Activated naive CD8-positive, alpha-beta T cell treated with anti-CD3 and anti-CD28 coated beads, Interleukin-2, amount 50 U/mL, for 24 hours (primary cell): ENCODE results near the gene TTI1.
"Not testable (repeated sequence)": the region's sequence is repeated elsewhere in the genome, so short reads cannot be mapped to it uniquely, and the experiment has no call there.

Source experiments
- ATAC-seq: fragments of 150-1000 bp; cut with Tn5 transposase; one replicate; pipeline ENCODE4 v1.10.0; 2021
- DNase-seq: peaks from one replicate; pipeline ENCODE4 v3.0.0; 2021
- H3K27ac Mint-ChIP-seq: one replicate; pipeline ENCODE4 v1.8.0; 2021; ENCODE audit warnings: mild to moderate bottlenecking, mixed read lengths
- H3K27me3 Mint-ChIP-seq: one replicate; pipeline ENCODE4 v1.8.0; 2021; ENCODE audit warnings: mixed read lengths
- H3K36me3 Mint-ChIP-seq: one replicate; pipeline ENCODE4 v1.8.0; 2021; ENCODE audit warnings: low read depth, mixed read lengths
- H3K4me1 Mint-ChIP-seq: one replicate; pipeline ENCODE4 v1.8.0; 2021; ENCODE audit warnings: mixed read lengths
- H3K4me3 Mint-ChIP-seq: one replicate; pipeline ENCODE4 v1.8.0; 2021; ENCODE audit warnings: mild to moderate bottlenecking, moderate library complexity, mixed read lengths
- H3K9me3 Mint-ChIP-seq: one replicate; pipeline ENCODE4 v1.8.0; 2021; ENCODE audit warnings: mixed read lengths

Gene TTI1

GRCh38 chr20:37979021-37979985 is 54.0 kb downstream of the TTI1 start:
- ATAC-seq (no peak), DNase-seq (no peak)
- H3K4me1 Mint-ChIP-seq: peaks cover 12% of the 10 kb centered on the region
- H3K27me3 Mint-ChIP-seq: no peaks in the 10 kb centered on the region
- H3K4me3 Mint-ChIP-seq: no peak overlapping the region
- H3K36me3 Mint-ChIP-seq: peaks cover 20% of the 10 kb centered on the region
- no peak overlapping the region for H3K27ac Mint-ChIP-seq
- H3K9me3 Mint-ChIP-seq: no peaks in the 10 kb centered on the region

- no peak overlapping the region for H3K4me3 Mint-ChIP-seq
- DNase-seq (no peak), ATAC-seq (no peak)
- no peak overlapping the region for H3K27ac Mint-ChIP-seq
- peaks cover 17% of the 10 kb centered on the region for H3K36me3 Mint-ChIP-seq
- peaks cover 12% of the 10 kb centered on the region for H3K4me1 Mint-ChIP-seq
- no peaks in the 10 kb centered on the region for H3K9me3 Mint-ChIP-seq
- H3K27me3 Mint-ChIP-seq: no peaks in the 10 kb centered on the region
These were observed 55.5 kb downstream of the TTI1 start for GRCh38 chr20:37977786-37978185.

- Mint-ChIP-seq H3K9me3 (no peaks in the 10 kb centered on the region), H3K36me3 (peaks cover 12% of the 10 kb centered on the region), H3K27ac (no peak overlapping the region), H3K4me1 (peaks cover 12% of the 10 kb centered on the region), H3K4me3 (no peak overlapping the region), H3K27me3 (no peaks in the 10 kb centered on the region)
- ATAC-seq (no peak), DNase-seq (no peak)
These were observed 55.9 kb downstream of the TTI1 start for GRCh38 chr20:37977338-37977737.

GRCh38 chr20:37976887-37977286 is 56.4 kb downstream of the TTI1 start:
- Mint-ChIP-seq H3K4me3 (no peak overlapping the region), H3K27me3 (no peaks in the 10 kb centered on the region), H3K27ac (no peak overlapping the region), H3K4me1 (peaks cover 12% of the 10 kb centered on the region), H3K36me3 (peaks cover 11% of the 10 kb centered on the region), H3K9me3 (no peaks in the 10 kb centered on the region)
- DNase-seq (no peak), ATAC-seq (no peak)

GRCh38 chr20:37973059-37973910 is 60.0 kb downstream of the TTI1 start:
- peaks cover 16% of the 10 kb centered on the region for H3K36me3 Mint-ChIP-seq
- H3K9me3 Mint-ChIP-seq: peaks cover 6% of the 10 kb centered on the region
- DNase-seq: no peak
- H3K4me3 Mint-ChIP-seq: no peak overlapping the region
- no peak overlapping the region for H3K27ac Mint-ChIP-seq
- H3K4me1 Mint-ChIP-seq: peaks cover 12% of the 10 kb centered on the region
- ATAC-seq: no peak
- no peaks in the 10 kb centered on the region for H3K27me3 Mint-ChIP-seq

- Mint-ChIP-seq H3K4me1 (peaks cover 6% of the 10 kb centered on the region), H3K4me3 (no peak overlapping the region), H3K27ac (no peak overlapping the region), H3K27me3 (no peaks in the 10 kb centered on the region), H3K36me3 (peaks cover 17% of the 10 kb centered on the region), H3K9me3 (peaks cover 9% of the 10 kb centered on the region)
- ATAC-seq (no peak), DNase-seq (no peak)
These were observed 60.8 kb downstream of the TTI1 start for GRCh38 chr20:37972256-37973058.

- Mint-ChIP-seq H3K4me1 (peaks cover under 1% of the 10 kb centered on the region), H3K36me3 (peaks cover 17% of the 10 kb centered on the region), H3K4me3 (no peak overlapping the region), H3K27ac (no peak overlapping the region), H3K27me3 (no peaks in the 10 kb centered on the region), H3K9me3 (peaks cover 16% of the 10 kb centered on the region)
- DNase-seq (no peak), ATAC-seq (no peak)
These were observed 61.6 kb downstream of the TTI1 start for GRCh38 chr20:37971561-37972127.

- Mint-ChIP-seq H3K9me3 (peaks cover 22% of the 10 kb centered on the region), H3K36me3 (peaks cover 17% of the 10 kb centered on the region), H3K4me3 (no peak overlapping the region), H3K27ac (no peak overlapping the region), H3K27me3 (no peaks in the 10 kb centered on the region), H3K4me1 (no peaks in the 10 kb centered on the region)
- ATAC-seq: no peak
- DNase-seq: no peak
These were observed 62.4 kb downstream of the TTI1 start for GRCh38 chr20:37970856-37971245.

- peaks cover 22% of the 10 kb centered on the region for H3K9me3 Mint-ChIP-seq
- DNase-seq: no peak
- H3K4me3 Mint-ChIP-seq: no peak overlapping the region
- peaks cover 17% of the 10 kb centered on the region for H3K36me3 Mint-ChIP-seq
- no peak overlapping the region for H3K27ac Mint-ChIP-seq
- H3K4me1 Mint-ChIP-seq: no peaks in the 10 kb centered on the region
- ATAC-seq: no peak
- no peaks in the 10 kb centered on the region for H3K27me3 Mint-ChIP-seq
These were observed 63.1 kb downstream of the TTI1 start for GRCh38 chr20:37969949-37970855.

GRCh38 chr20:37968841-37969401 is 64.3 kb downstream of the TTI1 start:
- Mint-ChIP-seq H3K27me3 (no peaks in the 10 kb centered on the region), H3K36me3 (peaks cover 15% of the 10 kb centered on the region), H3K9me3 (peaks cover 23% of the 10 kb centered on the region), H3K4me1 (no peaks in the 10 kb centered on the region), H3K27ac (no peak overlapping the region), H3K4me3 (no peak overlapping the region)
- no peak for DNase-seq
- ATAC-seq: no peak

- not testable (repeated sequence) for ATAC-seq, DNase-seq, H3K36me3 Mint-ChIP-seq, H3K27me3 Mint-ChIP-seq, H3K4me1 Mint-ChIP-seq, H3K4me3 Mint-ChIP-seq, H3K27ac Mint-ChIP-seq
- H3K9me3 Mint-ChIP-seq: peaks cover 30% of the 10 kb centered on the region
These were observed 69.8 kb downstream of the TTI1 start for GRCh38 chr20:37963483-37963882.

GRCh38 chr20:37961066-37961465 is 72.2 kb downstream of the TTI1 start:
- no peak overlapping the region for H3K4me3 Mint-ChIP-seq
- no peak overlapping the region for H3K27ac Mint-ChIP-seq
- peaks cover 8% of the 10 kb centered on the region for H3K27me3 Mint-ChIP-seq
- H3K36me3 Mint-ChIP-seq: no peaks in the 10 kb centered on the region
- DNase-seq: no peak
- no peaks in the 10 kb centered on the region for H3K4me1 Mint-ChIP-seq
- peaks cover 14% of the 10 kb centered on the region for H3K9me3 Mint-ChIP-seq
- ATAC-seq: no peak
